Liver (tissue), 9 donors: ENCODE measurements around the gene IL17RD. TPM values are rescaled to one million over a fixed set of nuclear protein-coding genes. Genes with fewer than 3 reads are reported as not detected.

Source experiments
- DNase-seq: peaks from one replicate; pipeline ENCODE4 v3.0.0-alpha.2; 2017; ENCODE audit warnings: low spot score
- H3K27ac ChIP-seq, 2 donors: one replicate each; pipeline ENCODE4 v1.7.0; 2013; ENCODE audit warnings: inconsistent platforms in 2 of 2, low read length in 2 of 2, control low read depth in 1 of 2, low read depth in 1 of 2, mild to moderate bottlenecking in 1 of 2
- H3K27me3 ChIP-seq, 4 donors: one replicate each; pipeline versions ENCODE4 v1.6.1 to v1.7.0; 2013; ENCODE audit warnings: low read length in 3 of 4, inconsistent platforms in 1 of 4, mild to moderate bottlenecking in 1 of 4, moderate library complexity in 1 of 4; ENCODE audit not compliant: control insufficient read depth in 4 of 4, insufficient read depth in 4 of 4
- H3K36me3 ChIP-seq, 4 donors: one replicate each; pipeline versions ENCODE4 v1.6.1 to v1.7.0; 2013; ENCODE audit warnings: low read length in 3 of 4, mild to moderate bottlenecking in 3 of 4, low read depth in 1 of 4, moderate library complexity in 1 of 4; ENCODE audit not compliant: control insufficient read depth in 4 of 4, insufficient read depth in 3 of 4
- H3K4me1 ChIP-seq, 4 donors: one replicate each; pipeline versions ENCODE4 v1.6.1 to v1.7.0; 2013; ENCODE audit warnings: low read length in 3 of 4, mild to moderate bottlenecking in 3 of 4, moderate library complexity in 1 of 4; ENCODE audit not compliant: control insufficient read depth in 4 of 4, insufficient read depth in 4 of 4
- H3K4me3 ChIP-seq, 3 donors: one replicate each; pipeline versions ENCODE4 v1.6.1 to v1.7.0; 2013; ENCODE audit warnings: low read length in 3 of 3, control low read depth in 1 of 3, low read depth in 1 of 3, mild to moderate bottlenecking in 1 of 3
- H3K9ac ChIP-seq, 2 donors: one replicate each; pipeline ENCODE4 v1.7.0; 2013; ENCODE audit warnings: low read length in 2 of 2, mild to moderate bottlenecking in 2 of 2, moderate library complexity in 2 of 2, control low read depth in 1 of 2, low read depth in 1 of 2
- H3K9me3 ChIP-seq, 4 donors: one replicate each; pipeline versions ENCODE4 v1.6.1 to v1.7.0; 2013; ENCODE audit warnings: low read length in 3 of 4; ENCODE audit not compliant: control insufficient read depth in 4 of 4
- ATF3 ChIP-seq: IDR thresholded peaks from 2 replicates; pipeline ENCODE4 v1.6.1; 2016; ENCODE audit warnings: antibody characterized with exemption
- EGR1 ChIP-seq, 2 donors: IDR thresholded peaks; 2 replicates each; pipeline ENCODE4 v1.6.1; 2016 to 2018; ENCODE audit warnings: antibody characterized with exemption in 2 of 2, low read depth in 2 of 2
- FOXA1 ChIP-seq: IDR thresholded peaks from 2 replicates; pipeline ENCODE4 v1.6.1; 2016; ENCODE audit warnings: antibody characterized with exemption
- FOXA2 ChIP-seq: IDR thresholded peaks from 2 replicates; pipeline ENCODE4 v1.6.1; 2016; ENCODE audit warnings: antibody characterized with exemption
- GABPA ChIP-seq, 2 donors: IDR thresholded peaks in 1 of 2; conservative IDR thresholded peaks in 1 of 2; 2 replicates each; pipeline ENCODE4 v1.6.1; 2016; ENCODE audit warnings: antibody characterized with exemption in 2 of 2, mild to moderate bottlenecking in 1 of 2, moderate library complexity in 1 of 2
- HNF4G ChIP-seq: IDR thresholded peaks from 2 replicates; pipeline ENCODE4 v1.6.1; 2016; ENCODE audit warnings: antibody characterized with exemption
- JUND ChIP-seq, 2 donors: IDR thresholded peaks; 2 replicates each; pipeline ENCODE4 v1.6.1; 2016; ENCODE audit warnings: antibody characterized with exemption in 2 of 2
- MAX ChIP-seq: IDR thresholded peaks from 2 replicates; pipeline ENCODE4 v1.6.1; 2016; ENCODE audit warnings: antibody characterized with exemption
- NR2F2 ChIP-seq: IDR thresholded peaks from 2 replicates; pipeline ENCODE4 v1.6.1; 2016; ENCODE audit warnings: antibody characterized with exemption
- RAD21 ChIP-seq, 2 donors: IDR thresholded peaks; 2 replicates each; pipeline ENCODE4 v1.6.1; 2016; ENCODE audit warnings: antibody characterized with exemption in 2 of 2, mild to moderate bottlenecking in 2 of 2
- RXRA ChIP-seq, 2 donors: IDR thresholded peaks; 2 replicates each; pipeline ENCODE4 v1.6.1; 2017 to 2018; ENCODE audit warnings: antibody characterized with exemption in 2 of 2, mild to moderate bottlenecking in 1 of 2
- TAF1 ChIP-seq: conservative IDR thresholded peaks from 2 replicates; pipeline ENCODE4 v1.6.1; 2016; ENCODE audit warnings: antibody characterized with exemption, mild to moderate bottlenecking
- YY1 ChIP-seq: IDR thresholded peaks from 2 replicates; pipeline ENCODE4 v1.6.1; 2016; ENCODE audit warnings: antibody characterized with exemption, mild to moderate bottlenecking
- ZBTB33 ChIP-seq: IDR thresholded peaks from 2 replicates; pipeline ENCODE4 v1.6.1; 2016; ENCODE audit warnings: antibody characterized with exemption
- WGBS: extraction: QIAGEN DNeasy Blood & Tissue Kit; methylation state at CpG from one replicate; pipeline ENCODE4 v1.1.7; 2013; 5-methylcytosine and 5-hydroxymethylcytosine counted together
- polyA plus RNA-seq, 2 donors: library from polyadenylated mRNA; stranded (reverse) in 1 of 2; unstranded in 1 of 2; fragments of 200-250 nt in 1 of 2; fragments of >200 nt in 1 of 2; fragmentation: Nextera tagmentation in 1 of 2; extraction: Ambion mirVana in 1 of 2; gene quantifications; one replicate each; pipeline versions ENCODE4 v1.2.1 to v1.2.3, GENCODE V29; 2013 to 2015
- total RNA-seq, 2 donors: library from RNA; depleted of rRNA; stranded (reverse); fragments of >200 nt; gene quantifications; one replicate each; pipeline ENCODE4 v1.2.3, GENCODE V29; 2014
- TF ChIP-seq, protein P1 (sequence below): IDR thresholded peaks from 2 replicates; pipeline ENCODE4 v1.6.1; 2016; ENCODE audit warnings: antibody characterized with exemption, mild to moderate bottlenecking
- TF ChIP-seq, protein P2 (sequence below): fragments of 150-350 bp; IDR thresholded peaks from 2 replicates; pipeline ENCODE4 v1.5.1; 2017; ENCODE audit warnings: improper control_type of control experiment, low read depth, low read length; ENCODE audit not compliant: missing input control
- donor health status: healthy.
- donor health status: healthy.
- donor health status: healthy.
- donor health status: healthy.
- donor health status: healthy.

Gene IL17RD
- total and polyA plus RNA-seq, 4 donors, result 0.09 to 0.67 (median 0.32) TPM

GRCh38 chr3:57076422-57076951 is 88.7 kb downstream of the IL17RD start:
- H3K9ac ChIP-seq, result no peak overlapping the region
- no peak overlapping the region for H3K27ac ChIP-seq
- H3K9me3 ChIP-seq, result no peaks in the 10 kb centered on the region
- no peaks in the 10 kb centered on the region for H3K36me3 ChIP-seq
- WGBS, result 92% methylated on average over 3 of the region's 3 CpGs
- peaks cover 6 to 16% (median 11%) of the 10 kb centered on the region in 4 donors for H3K4me1 ChIP-seq
- H3K27me3 ChIP-seq, result peaks cover 0 to 10% (median 2%) of the 10 kb centered on the region in 4 donors
- no peak for DNase-seq
- TF ChIP-seq EGR1 (IDR thresholded peaks at IDR 0.05; ENCODE audit: low read depth in 2 of 2) (no peak), FOXA1 (no peak), NR2F2 (no peak), RAD21 (IDR thresholded peaks at IDR 0.05) (no peak), GABPA (IDR thresholded peaks at IDR 0.05 in 1 of 2, conservative IDR thresholded peaks at IDR 0.05 in 1 of 2) (no peak), FOXA2 (no peak), YY1 (no peak), ZBTB33 (no peak), ATF3 (no peak), RXRA (IDR thresholded peaks at IDR 0.05) (no peak), HNF4G (no peak), MAX (no peak)
- TF ChIP-seq, protein P1, sequence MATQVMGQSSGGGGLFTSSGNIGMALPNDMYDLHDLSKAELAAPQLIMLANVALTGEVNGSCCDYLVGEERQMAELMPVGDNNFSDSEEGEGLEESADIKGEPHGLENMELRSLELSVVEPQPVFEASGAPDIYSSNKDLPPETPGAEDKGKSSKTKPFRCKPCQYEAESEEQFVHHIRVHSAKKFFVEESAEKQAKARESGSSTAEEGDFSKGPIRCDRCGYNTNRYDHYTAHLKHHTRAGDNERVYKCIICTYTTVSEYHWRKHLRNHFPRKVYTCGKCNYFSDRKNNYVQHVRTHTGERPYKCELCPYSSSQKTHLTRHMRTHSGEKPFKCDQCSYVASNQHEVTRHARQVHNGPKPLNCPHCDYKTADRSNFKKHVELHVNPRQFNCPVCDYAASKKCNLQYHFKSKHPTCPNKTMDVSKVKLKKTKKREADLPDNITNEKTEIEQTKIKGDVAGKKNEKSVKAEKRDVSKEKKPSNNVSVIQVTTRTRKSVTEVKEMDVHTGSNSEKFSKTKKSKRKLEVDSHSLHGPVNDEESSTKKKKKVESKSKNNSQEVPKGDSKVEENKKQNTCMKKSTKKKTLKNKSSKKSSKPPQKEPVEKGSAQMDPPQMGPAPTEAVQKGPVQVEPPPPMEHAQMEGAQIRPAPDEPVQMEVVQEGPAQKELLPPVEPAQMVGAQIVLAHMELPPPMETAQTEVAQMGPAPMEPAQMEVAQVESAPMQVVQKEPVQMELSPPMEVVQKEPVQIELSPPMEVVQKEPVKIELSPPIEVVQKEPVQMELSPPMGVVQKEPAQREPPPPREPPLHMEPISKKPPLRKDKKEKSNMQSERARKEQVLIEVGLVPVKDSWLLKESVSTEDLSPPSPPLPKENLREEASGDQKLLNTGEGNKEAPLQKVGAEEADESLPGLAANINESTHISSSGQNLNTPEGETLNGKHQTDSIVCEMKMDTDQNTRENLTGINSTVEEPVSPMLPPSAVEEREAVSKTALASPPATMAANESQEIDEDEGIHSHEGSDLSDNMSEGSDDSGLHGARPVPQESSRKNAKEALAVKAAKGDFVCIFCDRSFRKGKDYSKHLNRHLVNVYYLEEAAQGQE, result no peak
- TF ChIP-seq, protein P2, sequence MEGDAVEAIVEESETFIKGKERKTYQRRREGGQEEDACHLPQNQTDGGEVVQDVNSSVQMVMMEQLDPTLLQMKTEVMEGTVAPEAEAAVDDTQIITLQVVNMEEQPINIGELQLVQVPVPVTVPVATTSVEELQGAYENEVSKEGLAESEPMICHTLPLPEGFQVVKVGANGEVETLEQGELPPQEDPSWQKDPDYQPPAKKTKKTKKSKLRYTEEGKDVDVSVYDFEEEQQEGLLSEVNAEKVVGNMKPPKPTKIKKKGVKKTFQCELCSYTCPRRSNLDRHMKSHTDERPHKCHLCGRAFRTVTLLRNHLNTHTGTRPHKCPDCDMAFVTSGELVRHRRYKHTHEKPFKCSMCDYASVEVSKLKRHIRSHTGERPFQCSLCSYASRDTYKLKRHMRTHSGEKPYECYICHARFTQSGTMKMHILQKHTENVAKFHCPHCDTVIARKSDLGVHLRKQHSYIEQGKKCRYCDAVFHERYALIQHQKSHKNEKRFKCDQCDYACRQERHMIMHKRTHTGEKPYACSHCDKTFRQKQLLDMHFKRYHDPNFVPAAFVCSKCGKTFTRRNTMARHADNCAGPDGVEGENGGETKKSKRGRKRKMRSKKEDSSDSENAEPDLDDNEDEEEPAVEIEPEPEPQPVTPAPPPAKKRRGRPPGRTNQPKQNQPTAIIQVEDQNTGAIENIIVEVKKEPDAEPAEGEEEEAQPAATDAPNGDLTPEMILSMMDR, result no peak
- H3K4me3 ChIP-seq, result no peak overlapping the region

DNA sequence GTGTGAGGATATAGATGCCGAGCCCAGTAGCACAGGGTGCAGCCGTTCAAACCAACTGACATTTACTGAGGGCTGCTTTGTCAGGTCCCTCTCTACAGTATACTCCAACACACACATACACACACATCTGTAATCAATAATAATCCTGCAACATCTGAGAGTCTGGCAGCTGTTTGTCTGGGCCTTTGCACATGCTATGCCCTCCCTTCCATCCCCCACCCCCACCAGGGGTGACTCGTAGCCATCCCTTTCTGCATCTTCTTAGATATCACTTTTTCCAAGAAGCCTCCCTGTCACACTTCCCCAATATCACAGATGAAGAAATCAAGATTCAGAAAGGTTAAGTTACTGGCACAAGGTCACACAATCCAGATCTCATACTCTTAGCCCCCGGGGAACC is 91.0 kb downstream of the IL17RD start:
- Histone ChIP-seq H3K27me3 (peaks cover 0 to 10% (median 2%) of the 10 kb centered on the region in 4 donors), H3K36me3 (no peaks in the 10 kb centered on the region), H3K9ac (no peak overlapping the region), H3K27ac (no peak overlapping the region), H3K9me3 (no peaks in the 10 kb centered on the region), H3K4me3 (no peak overlapping the region), H3K4me1 (peaks cover 6 to 11% (median 9%) of the 10 kb centered on the region in 4 donors)
- WGBS, result 91% methylated on average over 4 of the region's 4 CpGs
- no peak for DNase-seq
- TF ChIP-seq ATF3, result no peak
- no peak for TF ChIP-seq FOXA1
- no peak for TF ChIP-seq TAF1
- no peak for TF ChIP-seq FOXA2
- no peak for TF ChIP-seq NR2F2
- no peak for TF ChIP-seq ZBTB33
- TF ChIP-seq JUND (IDR thresholded peaks at IDR 0.05), result no peak
- TF ChIP-seq HNF4G, result no peak
- TF ChIP-seq MAX, result no peak
- TF ChIP-seq, protein P2, result no peak
